HEK293T (cell line): ENCODE data around the gene RAET1L.

Experiments
- ELF4 ChIP-seq: fragments of 450-650 bp; IDR thresholded peaks from 2 replicates; pipeline ENCODE4 v1.6.1; 2017; ENCODE audit warnings: antibody characterized with exemption
- L3MBTL2 ChIP-seq: fragments of 450-650 bp; conservative IDR thresholded peaks from 2 replicates; pipeline ENCODE4 v1.6.1; 2016; ENCODE audit warnings: mild to moderate bottlenecking
- SP1 ChIP-seq: fragments of 450-650 bp; IDR thresholded peaks from 2 replicates; pipeline ENCODE4 v1.6.1; 2017

GRCh38 chr6:149990212-149990660 is 35.1 kb downstream of the RAET1L start:
- TF ChIP-seq ELF4 (no peak), SP1 (no peak), L3MBTL2 (no peak)
